ENCODE results near the gene CCDC88A. TPM values are rescaled to one million over a fixed set of nuclear protein-coding genes. Genes with fewer than 3 reads are reported as not detected.

Gene CCDC88A
- total RNA-seq, 1 experiment from 2014 or later = 27.2 TPM

- no peak for TF ChIP-seq ELF1 (IDR thresholded peaks at IDR 0.05; ENCODE audit: borderline replicate concordance, low read depth)
- no peak for TF ChIP-seq EZH2phosphoT487 (IDR thresholded peaks at IDR 0.05; ENCODE audit: borderline replicate concordance)
- no peak for TF ChIP-seq YY1 (IDR thresholded peaks at IDR 0.05; ENCODE audit: extremely low read depth, insufficient replicate concordance, low read depth, low read length)
- TF ChIP-seq POLR2A (IDR thresholded peaks at IDR 0.05; ENCODE audit: borderline replicate concordance, extremely low read depth, insufficient read depth, insufficient read length) = no peak
- no peak for TF ChIP-seq CTCF (IDR thresholded peaks at IDR 0.05 in 2 of 3, conservative IDR thresholded peaks at IDR 0.05 in 1 of 3; ENCODE audit: borderline replicate concordance in 1 of 3, insufficient read depth in 1 of 3, low read depth in 2 of 3, low read length in 2 of 3)
- TF ChIP-seq SRF (IDR thresholded peaks at IDR 0.05; ENCODE audit: low read depth) = no peak
- TF ChIP-seq EZH2 (IDR thresholded peaks at IDR 0.05) = no peak
- Histone ChIP-seq H3K4me3 (replicated peaks in 1 of 2; ENCODE audit: low read depth in 1 of 2, low read length in 2 of 2) (no peak overlapping the region), H3K4me2 (ENCODE audit: low read length) (no peak overlapping the region), H3K9ac (ENCODE audit: low read length) (no peak overlapping the region), H3K9me2 (ENCODE audit: insufficient read depth) (no peaks in the 10 kb centered on the region), H2AFZ (ENCODE audit: low read depth, low read length, poor library complexity, severe bottlenecking) (no peak overlapping the region), H3K36me3 (ENCODE audit: control insufficient read depth in 1 of 2, insufficient read depth in 2 of 2, low read length in 2 of 2) (no peaks in the 10 kb centered on the region), H3K79me2 (ENCODE audit: insufficient read depth, low read length) (no peaks in the 10 kb centered on the region), H4K20me1 (ENCODE audit: insufficient read depth) (no peaks in the 10 kb centered on the region), H3K4me1 (ENCODE audit: control insufficient read depth in 1 of 2, insufficient read depth in 2 of 2, low read length in 2 of 2) (no peaks in the 10 kb centered on the region), H3K9me3 (ENCODE audit: control insufficient read depth in 1 of 2, insufficient read depth in 1 of 2, low read depth in 1 of 2, low read length in 2 of 2) (no peaks in the 10 kb centered on the region), H3K27ac (ENCODE audit: low read depth, low read length) (no peak overlapping the region), H3K27me3 (ENCODE audit: insufficient read depth, low read length) (no peaks in the 10 kb centered on the region)
- ATAC-seq = no peak
- POLR2A ChIA-PET = no interaction called here
- no peak for DNase-seq (ENCODE audit: low read depth, low spot score)
- RAD21 ChIA-PET (ENCODE audit: low non-redundant PET in 1 of 2, low total read pairs in 2 of 2, uncharacterized antibody in 2 of 2, unreplicated experiment in 2 of 2) = no interaction called here
- intact Hi-C loops (cut with micrococcal nuclease) = no loop called here
- CTCF ChIA-PET = no interaction called here
- BruUV-seq (replicated peaks) = no TSS peak
These were observed 58.0 kb downstream of the CCDC88A start for GRCh38 chr2:55361465-55362189.

- no peak overlapping the region for H2AFZ ChIP-seq (ENCODE audit: low read depth, low read length, poor library complexity, severe bottlenecking)
- no peaks in the 10 kb centered on the region for H3K36me3 ChIP-seq (ENCODE audit: control insufficient read depth in 1 of 2, insufficient read depth in 2 of 2, low read length in 2 of 2)
- H3K79me2 ChIP-seq (ENCODE audit: insufficient read depth, low read length) = no peaks in the 10 kb centered on the region
- no peak overlapping the region for H3K4me2 ChIP-seq (ENCODE audit: low read length)
- no peaks in the 10 kb centered on the region for H3K27me3 ChIP-seq (ENCODE audit: insufficient read depth, low read length)
- ATAC-seq (no peak), DNase-seq (ENCODE audit: low read depth, low spot score) (no peak)
- H3K9ac ChIP-seq (ENCODE audit: low read length) = no peak overlapping the region
- no TSS peak for BruUV-seq (replicated peaks)
- no peaks in the 10 kb centered on the region for H3K9me3 ChIP-seq (ENCODE audit: control insufficient read depth in 1 of 2, insufficient read depth in 1 of 2, low read depth in 1 of 2, low read length in 2 of 2)
- H3K27ac ChIP-seq (ENCODE audit: low read depth, low read length) = no peak overlapping the region
- H4K20me1 ChIP-seq (ENCODE audit: insufficient read depth) = no peaks in the 10 kb centered on the region
- RAD21 ChIA-PET (ENCODE audit: low non-redundant PET in 1 of 2, low total read pairs in 2 of 2, uncharacterized antibody in 2 of 2, unreplicated experiment in 2 of 2) = no interaction called here
- intact Hi-C loops (cut with micrococcal nuclease) = no loop called here
- no peaks in the 10 kb centered on the region for H3K4me1 ChIP-seq (ENCODE audit: control insufficient read depth in 1 of 2, insufficient read depth in 2 of 2, low read length in 2 of 2)
- no peak overlapping the region for H3K4me3 ChIP-seq (replicated peaks in 1 of 2; ENCODE audit: low read depth in 1 of 2, low read length in 2 of 2)
- no peaks in the 10 kb centered on the region for H3K9me2 ChIP-seq (ENCODE audit: insufficient read depth)
- POLR2A ChIA-PET = no interaction called here
- CTCF ChIA-PET = no interaction called here
- TF ChIP-seq MAX (IDR thresholded peaks at IDR 0.05) = no peak
- no peak for TF ChIP-seq EZH2 (IDR thresholded peaks at IDR 0.05)
- TF ChIP-seq ELF1 (IDR thresholded peaks at IDR 0.05; ENCODE audit: borderline replicate concordance, low read depth) = no peak
- TF ChIP-seq ZNF274 (IDR thresholded peaks at IDR 0.05; ENCODE audit: low read depth, low read length) = no peak
- no peak for TF ChIP-seq CTCF (IDR thresholded peaks at IDR 0.05 in 2 of 3, conservative IDR thresholded peaks at IDR 0.05 in 1 of 3; ENCODE audit: borderline replicate concordance in 1 of 3, insufficient read depth in 1 of 3, low read depth in 2 of 3, low read length in 2 of 3)
- no peak for TF ChIP-seq SP1 (IDR thresholded peaks at IDR 0.05; ENCODE audit: low read depth)
- no peak for TF ChIP-seq CEBPB (IDR thresholded peaks at IDR 0.05; ENCODE audit: low read depth)
- no peak for TF ChIP-seq YY1 (IDR thresholded peaks at IDR 0.05; ENCODE audit: extremely low read depth, insufficient replicate concordance, low read depth, low read length)
- no peak for TF ChIP-seq SRF (IDR thresholded peaks at IDR 0.05; ENCODE audit: low read depth)
- TF ChIP-seq EZH2phosphoT487 (IDR thresholded peaks at IDR 0.05; ENCODE audit: borderline replicate concordance) = no peak
- no peak for TF ChIP-seq TCF7L2 (IDR thresholded peaks at IDR 0.05; ENCODE audit: borderline replicate concordance, extremely low read depth, insufficient read depth, insufficient read length)
- TF ChIP-seq POLR2A (IDR thresholded peaks at IDR 0.05; ENCODE audit: borderline replicate concordance, extremely low read depth, insufficient read depth, insufficient read length) = no peak
- no peak for TF ChIP-seq SIN3A (IDR thresholded peaks at IDR 0.05; ENCODE audit: low read depth)
- no peak for TF ChIP-seq RAD21 (IDR thresholded peaks at IDR 0.05; ENCODE audit: low read depth)
- TF ChIP-seq CBX3 (IDR thresholded peaks at IDR 0.05; ENCODE audit: low read depth) = no peak
These were observed 61.2 kb downstream of the CCDC88A start for GRCh38 chr2:55358451-55358850.

All from HCT116 (cell line).